B cell (primary cell): ENCODE measurements around the gene TMPRSS11D. TPM values are rescaled to one million over a fixed set of nuclear protein-coding genes. Genes with fewer than 3 reads are reported as not detected.

Experiments
- ATAC-seq: fragments of 200-7000 bp; cut with Tn5 transposase; one replicate; pipeline ENCODE4 v1.10.0; 2021; ENCODE audit warnings: low read depth, mild to moderate bottlenecking, moderate number of reproducible peaks, moderate library complexity
- CTCF ChIA-PET: fragments of 350-600 bp; sonication (Branson Sonifier 250); formaldehyde crosslinking; loops from one replicate; lab custom pipeline; 2021; ENCODE audit warnings: antibody characterized with exemption, inconsistent platforms; lab: Charles Lee
- POLR2A ChIA-PET: fragments of 350-600 bp; sonication (Branson Sonifier 250); formaldehyde crosslinking; loops from one replicate; lab custom pipeline; 2021; ENCODE audit warnings: antibody characterized with exemption; lab: Charles Lee
- DNase-seq: peaks from one replicate; pipeline ENCODE4 v3.0.0; 2013
- H2AFZ ChIP-seq: 2 replicates; pipeline ENCODE4 v1.6.1; 2012; ENCODE audit warnings: mild to moderate bottlenecking, low read depth, low read length; ENCODE audit not compliant: insufficient read depth, poor library complexity, severe bottlenecking
- H3K27ac ChIP-seq, 2 donors: 1 replicate in 1 of 2; 2 replicates in 1 of 2; pipeline ENCODE4 v1.5.1; 2012 to 2013; ENCODE audit warnings: low read length in 2 of 2, mild to moderate bottlenecking in 2 of 2, moderate library complexity in 1 of 2
- H3K27me3 ChIP-seq, 4 experiments: fragments of 200-600 bp in 1 of 4; sonication (generic) in 1 of 4; replicated peaks in 1 of 4; 1 replicate in 2 of 4; 2 replicates in 2 of 4; pipeline versions ENCODE4 v1.6.1 to v1.7.0; 2013 to 2016; ENCODE audit warnings: low read length in 3 of 4, mild to moderate bottlenecking in 2 of 4, mixed read lengths in 1 of 4, moderate library complexity in 1 of 4; ENCODE audit not compliant: insufficient read depth in 4 of 4, control insufficient read depth in 3 of 4; ENCODE audit errors: control extremely low read depth in 1 of 4
- H3K36me3 ChIP-seq, 2 experiments: replicated peaks in 1 of 2; 1 replicate in 1 of 2; 2 replicates in 1 of 2; pipeline versions ENCODE4 v1.6.1 to v1.7.1; 2013; ENCODE audit warnings: low read length in 1 of 2; ENCODE audit not compliant: insufficient read depth in 2 of 2, control insufficient read depth in 1 of 2; ENCODE audit errors: control extremely low read depth in 1 of 2, extremely low read depth in 1 of 2
- H3K4me1 ChIP-seq, 2 donors: fragments of 200-600 bp in 1 of 2; sonication (generic) in 1 of 2; 1 replicate in 1 of 2; 2 replicates in 1 of 2; pipeline versions ENCODE4 v1.5.1 to v1.6.1; 2013 to 2017; ENCODE audit warnings: low read length in 2 of 2; ENCODE audit not compliant: control insufficient read depth in 2 of 2, insufficient read depth in 2 of 2
- H3K4me2 ChIP-seq: replicated peaks from 2 replicates; pipeline ENCODE3; 2012; ENCODE audit warnings: mild to moderate bottlenecking, low read depth, low read length; ENCODE audit not compliant: poor library complexity, severe bottlenecking
- H3K4me3 ChIP-seq, 5 experiments: fragments of 200-600 bp in 1 of 5; sonication (generic) in 1 of 5; 1 replicate in 3 of 5; 2 replicates in 2 of 5; pipeline versions ENCODE4 v1.5.1 to v1.7.0; 2011 to 2016; ENCODE audit warnings: low read length in 4 of 5, mild to moderate bottlenecking in 4 of 5, low read depth in 2 of 5, control low read depth in 1 of 5, moderate library complexity in 1 of 5; ENCODE audit not compliant: insufficient read depth in 1 of 5; ENCODE audit errors: control extremely low read depth in 1 of 5, extremely low read depth in 1 of 5
- H3K79me2 ChIP-seq: fragments of 200-600 bp; sonication (generic); one replicate; pipeline ENCODE4 v1.6.0; 2016; ENCODE audit warnings: low read length; ENCODE audit not compliant: control insufficient read depth, insufficient read depth
- H3K9ac ChIP-seq: fragments of 200-600 bp; sonication (generic); 2 replicates; pipeline ENCODE4 v1.6.1; 2017; ENCODE audit warnings: mild to moderate bottlenecking, low read length, moderate library complexity
- H3K9me3 ChIP-seq, 3 donors: one replicate each; pipeline versions ENCODE4 v1.6.1 to v1.7.1; 2013; ENCODE audit warnings: low read length in 2 of 3; ENCODE audit not compliant: control insufficient read depth in 2 of 3, insufficient read depth in 1 of 3; ENCODE audit errors: control extremely low read depth in 1 of 3
- H4K20me1 ChIP-seq: 2 replicates; pipeline ENCODE4 v1.6.0; 2012; ENCODE audit warnings: mild to moderate bottlenecking, low read length; ENCODE audit not compliant: insufficient read depth, control insufficient read depth, poor library complexity, severe bottlenecking
- H3K27ac Mint-ChIP-seq: one replicate; pipeline ENCODE4 v1.8.0; 2021; ENCODE audit warnings: mixed read lengths
- H3K27me3 Mint-ChIP-seq: one replicate; pipeline ENCODE4 v1.8.0; 2021; ENCODE audit warnings: mixed read lengths
- H3K4me1 Mint-ChIP-seq: one replicate; pipeline ENCODE4 v1.8.0; 2021; ENCODE audit warnings: mixed read lengths
- H3K4me3 Mint-ChIP-seq: one replicate; pipeline ENCODE4 v1.8.0; 2021; ENCODE audit warnings: mixed read lengths
- H3K9me3 Mint-ChIP-seq: one replicate; pipeline ENCODE4 v1.8.0; 2022; ENCODE audit warnings: mixed read lengths; ENCODE audit not compliant: insufficient read depth
- EZH2 ChIP-seq: IDR thresholded peaks from 2 replicates; pipeline ENCODE4 v1.6.1; 2012; ENCODE audit warnings: borderline replicate concordance, low read depth, mild to moderate bottlenecking, moderate library complexity, low read length; ENCODE audit not compliant: insufficient read depth, poor library complexity, severe bottlenecking
- WGBS: methylation state at CpG from one replicate; pipeline ENCODE4 v1.1.5; 2013; ENCODE audit warnings: missing lambda C conversion rate; ENCODE audit not compliant: insufficient coverage; 5-methylcytosine and 5-hydroxymethylcytosine counted together
- intact Hi-C: fragments of 100-400 bp; cut with micrococcal nuclease; formaldehyde crosslinking; loops from one replicate; pipeline ENCODE4 v1.10.0; 2022
- polyA plus RNA-seq: library from polyadenylated mRNA; depleted of rRNA; stranded (reverse); fragments of >200 nt; gene quantifications from 2 replicates; pipeline ENCODE4 v1.2.3, GENCODE V29; 2012
- total RNA-seq, 2 donors: library from RNA; stranded (reverse); fragments of 120-200 nt in 1 of 2; gene quantifications; 1 replicate in 1 of 2; 2 replicates in 1 of 2; pipeline versions ENCODE4 v1.2.3 to v1.2.4, GENCODE V29; 2013 to 2022
- TF ChIP-seq, protein P1 (sequence below): fragments of 200-600 bp; IDR thresholded peaks from one replicate; pipeline ENCODE4 v1.8.0; 2022; ENCODE audit warnings: antibody characterized with exemption, mild to moderate bottlenecking

The TMPRSS11D gene
- total and polyA plus RNA-seq, 2 donors (not counting 1 experiment from before 2014, with no cell fraction given), result not detected

DNA sequence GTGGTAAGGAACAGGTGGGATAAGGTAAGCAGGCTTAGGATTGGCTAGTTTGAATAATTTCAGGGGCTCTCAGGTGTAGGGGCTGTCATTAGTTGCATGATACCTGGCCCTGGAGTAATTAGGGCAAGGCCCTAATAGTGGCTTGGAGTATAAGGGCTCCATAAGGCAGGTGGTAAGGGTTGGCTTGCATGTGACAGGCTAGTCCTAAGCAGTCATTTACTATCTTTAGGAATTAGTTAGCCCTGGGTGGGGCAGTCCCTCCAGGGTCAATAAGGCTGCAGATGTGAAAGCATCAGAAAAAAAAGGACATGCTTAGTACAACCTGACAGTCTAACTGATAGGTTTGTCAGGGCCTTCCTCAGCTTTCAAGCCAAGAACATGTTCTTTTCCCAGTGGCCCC, 7.8 kb upstream of the TMPRSS11D start:
- no peak overlapping the region for H3K4me3 Mint-ChIP-seq
- H3K27me3 Mint-ChIP-seq, result peaks cover 3% of the 10 kb centered on the region
- no peak overlapping the region for H3K27ac Mint-ChIP-seq

DNA sequence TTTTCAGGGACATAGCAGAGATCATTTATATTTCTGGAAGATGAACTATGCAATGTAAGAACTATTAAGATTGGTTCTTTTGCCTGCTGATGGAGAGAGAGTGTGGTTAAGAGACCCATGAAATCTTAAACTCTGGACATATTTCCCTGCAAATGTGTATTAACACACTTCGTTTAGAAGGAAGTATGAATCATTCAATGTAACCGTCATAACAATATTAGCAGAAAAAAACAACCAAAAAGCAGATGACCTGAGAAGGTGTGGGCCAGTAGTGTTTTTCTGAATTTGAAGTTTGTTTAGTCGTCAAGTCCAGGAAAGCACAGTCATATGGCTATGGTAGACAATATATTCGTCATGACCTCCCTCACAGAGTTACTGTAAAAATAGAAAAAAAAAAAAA, 2.5 kb upstream of the TMPRSS11D start:
- H3K36me3 ChIP-seq, result no peaks in the 10 kb centered on the region
- no peaks in the 10 kb centered on the region for H3K79me2 ChIP-seq
- POLR2A ChIA-PET, result no interaction called here
- Mint-ChIP-seq H3K9me3 (no peaks in the 10 kb centered on the region), H3K27ac (no peak overlapping the region), H3K4me3 (no peak overlapping the region), H3K27me3 (peaks cover 15% of the 10 kb centered on the region), H3K4me1 (peaks cover 3% of the 10 kb centered on the region)
- no peak for DNase-seq
- no peaks in the 10 kb centered on the region for H3K9me3 ChIP-seq
- ATAC-seq, result no peak
- H4K20me1 ChIP-seq, result no peaks in the 10 kb centered on the region
- H3K9ac ChIP-seq, result no peak overlapping the region
- no peaks in the 10 kb centered on the region for H3K27me3 ChIP-seq
- H3K4me1 ChIP-seq, result no peaks in the 10 kb centered on the region
- no peak overlapping the region for H3K4me2 ChIP-seq
- intact Hi-C loops, result no loop called here
- H2AFZ ChIP-seq, result no peak overlapping the region
- no peak overlapping the region for H3K27ac ChIP-seq
- no peak overlapping the region for H3K4me3 ChIP-seq
- WGBS, result 100% methylated on average over 1 of the region's 4 CpGs
- TF ChIP-seq, protein P1, sequence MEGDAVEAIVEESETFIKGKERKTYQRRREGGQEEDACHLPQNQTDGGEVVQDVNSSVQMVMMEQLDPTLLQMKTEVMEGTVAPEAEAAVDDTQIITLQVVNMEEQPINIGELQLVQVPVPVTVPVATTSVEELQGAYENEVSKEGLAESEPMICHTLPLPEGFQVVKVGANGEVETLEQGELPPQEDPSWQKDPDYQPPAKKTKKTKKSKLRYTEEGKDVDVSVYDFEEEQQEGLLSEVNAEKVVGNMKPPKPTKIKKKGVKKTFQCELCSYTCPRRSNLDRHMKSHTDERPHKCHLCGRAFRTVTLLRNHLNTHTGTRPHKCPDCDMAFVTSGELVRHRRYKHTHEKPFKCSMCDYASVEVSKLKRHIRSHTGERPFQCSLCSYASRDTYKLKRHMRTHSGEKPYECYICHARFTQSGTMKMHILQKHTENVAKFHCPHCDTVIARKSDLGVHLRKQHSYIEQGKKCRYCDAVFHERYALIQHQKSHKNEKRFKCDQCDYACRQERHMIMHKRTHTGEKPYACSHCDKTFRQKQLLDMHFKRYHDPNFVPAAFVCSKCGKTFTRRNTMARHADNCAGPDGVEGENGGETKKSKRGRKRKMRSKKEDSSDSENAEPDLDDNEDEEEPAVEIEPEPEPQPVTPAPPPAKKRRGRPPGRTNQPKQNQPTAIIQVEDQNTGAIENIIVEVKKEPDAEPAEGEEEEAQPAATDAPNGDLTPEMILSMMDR, result no peak
- TF ChIP-seq EZH2, result no peak
- CTCF ChIA-PET, result no interaction called here

More for the DNA sequence above, 7.8 kb upstream of the TMPRSS11D start:
- Histone ChIP-seq H3K27ac (no peak overlapping the region), H3K9me3 (peaks cover 0 to 9% (median 0%) of the 10 kb centered on the region in 3 donors), H3K79me2 (no peaks in the 10 kb centered on the region), H3K4me1 (no peaks in the 10 kb centered on the region), H3K36me3 (no peaks in the 10 kb centered on the region), H4K20me1 (no peaks in the 10 kb centered on the region), H3K9ac (no peak overlapping the region), H2AFZ (no peak overlapping the region), H3K27me3 (no peaks in the 10 kb centered on the region), H3K4me2 (no peak overlapping the region), H3K4me3 (no peak overlapping the region)
- CTCF ChIA-PET, result no interaction called here
- no peaks in the 10 kb centered on the region for H3K9me3 Mint-ChIP-seq
- DNase-seq, result no peak
- TF ChIP-seq EZH2, result no peak
- TF ChIP-seq, protein P1, result no peak
- intact Hi-C loops, result no loop called here
- H3K4me1 Mint-ChIP-seq, result peaks cover 3% of the 10 kb centered on the region
- ATAC-seq, result no peak
- POLR2A ChIA-PET, result no interaction called here
